ENCODE data around the gene CTU2.

GRCh38 chr16:88713054-88713453, 6.8 kb downstream of the CTU2 start:
- TF ChIP-seq EZH2 (IDR thresholded peaks at IDR 0.05; ENCODE audit: low read length, unreplicated experiment) (no peak), CTCF (conservative IDR thresholded peaks at IDR 0.05; ENCODE audit: low read depth, low read length) (no peak), EZH2phosphoT487 (IDR thresholded peaks at IDR 0.05; ENCODE audit: borderline replicate concordance, low read length) (no peak)
